PC-3 (cell line): ENCODE data around the gene DERL3.

Experiments
- CTCF ChIP-seq: fragments of 300-600 bp; sonication (generic); conservative IDR thresholded peaks from 2 replicates; pipeline ENCODE4 v1.5.1; 2017; ENCODE audit warnings: antibody characterized with exemption, low read depth, mild to moderate bottlenecking, low read length
- EZH2 ChIP-seq: fragments of 300-600 bp; sonication (generic); IDR thresholded peaks from one replicate; pipeline ENCODE4 v1.6.1; 2017; ENCODE audit warnings: antibody characterized with exemption, mild to moderate bottlenecking, low read length; ENCODE audit not compliant: unreplicated experiment
- EZH2phosphoT487 ChIP-seq: fragments of 300-600 bp; sonication (generic); IDR thresholded peaks from 2 replicates; pipeline ENCODE4 v1.6.1; 2018; ENCODE audit warnings: mild to moderate bottlenecking, antibody characterized with exemption, low read length, borderline replicate concordance

GRCh38 chr22:23877566-23877965 lies 38.8 kb upstream of the DERL3 start:
- TF ChIP-seq CTCF (no peak), EZH2 (no peak), EZH2phosphoT487 (no peak)
